ENCODE results near the gene DYNLT1. TPM values are rescaled to one million over a fixed set of nuclear protein-coding genes. Genes with fewer than 3 reads are reported as not detected.
A peak's percentile ranks its signal among the peaks of the same experiment; 100 is the strongest.

The DYNLT1 gene
- total and polyA plus RNA-seq, 9 of the 15 experiments (the other 6 are each of a cell fraction or from before 2014, with no cell fraction given) = 42.2 to 583 (median 127) TPM

DNA sequence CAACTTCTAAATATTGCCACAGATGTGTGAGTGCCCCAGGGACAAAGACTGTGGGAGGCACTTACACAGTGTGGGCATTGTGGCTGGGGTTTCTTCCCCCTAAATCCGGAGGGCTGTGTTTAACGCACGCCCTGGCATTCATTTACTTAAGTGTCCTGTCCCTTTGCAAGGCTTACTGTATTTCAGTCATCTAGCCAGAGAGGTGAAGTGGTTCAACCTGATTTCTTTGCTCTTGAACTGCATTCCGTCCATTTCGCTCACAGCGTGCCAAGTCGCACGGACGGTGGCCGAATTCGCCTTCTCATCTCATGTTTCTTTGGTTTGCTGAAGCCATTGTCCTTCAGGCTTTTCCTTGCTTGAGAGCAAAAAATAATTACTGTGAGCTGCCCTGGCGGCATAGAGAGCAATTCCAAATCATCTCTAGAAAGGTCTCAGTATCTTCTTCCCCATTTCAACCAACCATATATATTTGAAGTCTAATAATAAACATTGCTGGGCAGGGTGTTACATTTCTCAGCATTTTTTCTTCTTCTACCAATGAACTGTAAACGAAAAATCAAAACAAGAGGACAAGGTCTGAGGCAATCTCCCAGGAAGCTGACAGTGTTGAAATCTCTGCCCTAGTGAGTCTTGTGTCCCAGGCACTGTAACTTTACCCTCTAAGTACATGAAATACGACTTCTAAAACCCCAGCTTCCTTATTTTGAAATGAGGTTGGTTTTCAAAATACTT is 22.3 kb upstream of the DYNLT1 start:
- H3K36me3 ChIP-seq (ENCODE audit: control insufficient read depth, insufficient read depth, low read length) = no peaks in the 10 kb centered on the region
- H3K4me2 ChIP-seq (ENCODE audit: insufficient read depth, low read length) = no peak overlapping the region
- no peaks in the 10 kb centered on the region for H3K9me1 ChIP-seq (ENCODE audit: control insufficient read depth, insufficient read depth, low read length)
- ChIA-PET CTCF (ENCODE audit: low intra/inter-chr PET ratio) (no interaction called here), POLR2A (no interaction called here)
- no TSS peak for BruUV-seq (replicated peaks)
- no peak overlapping the region for H3K27ac ChIP-seq (ENCODE audit: extremely low read depth, low read depth, low read length)
- in situ Hi-C loops (cut with MboI) (no loop called here), intact Hi-C loops (cut with micrococcal nuclease) (no loop called here)
- FAIRE-seq (no peak), DNase-seq (ENCODE audit: extremely low read depth in 1 of 4, low spot score in 3 of 4) (no peak), ATAC-seq (no peak)
- 32% methylated on average over 14 of the region's 14 CpGs for WGBS (ENCODE audit: insufficient coverage, low coverage, missing lambda C conversion rate)
- H3K9ac ChIP-seq (ENCODE audit: insufficient read depth in 1 of 2, low read depth in 2 of 2, low read length in 2 of 2) = no peak overlapping the region
- peaks cover 4% of the 10 kb centered on the region for H4K20me1 ChIP-seq (replicated peaks; ENCODE audit: control insufficient read depth, insufficient read depth, low read length)
- H3K79me2 ChIP-seq (ENCODE audit: control insufficient read depth, insufficient read depth, low read length) = no peaks in the 10 kb centered on the region
- H3K4me1 ChIP-seq (replicated peaks in 1 of 2; ENCODE audit: control insufficient read depth in 2 of 2, insufficient read depth in 2 of 2, low read length in 2 of 2) = peaks cover 0 to 3% of the 10 kb centered on the region in 2 experiments; a peak in 1 of 5 replicates
- no peak overlapping the region for H2AFZ ChIP-seq (ENCODE audit: low read depth, low read length)
- peaks cover 75 to 81% of the 10 kb centered on the region in 2 experiments for H3K27me3 ChIP-seq (ENCODE audit: control insufficient read depth in 2 of 2, insufficient read depth in 2 of 2, low read length in 2 of 2)
- H3K9me3 ChIP-seq (replicated peaks; ENCODE audit: control insufficient read depth, insufficient read depth, low read depth, low read length) = no peaks in the 10 kb centered on the region
- H3K4me3 ChIP-seq = no peak overlapping the region
- TF ChIP-seq TAF1 (IDR thresholded peaks at IDR 0.05; ENCODE audit: control insufficient read depth, extremely low read depth, insufficient read depth, low read length, severe bottlenecking) (no peak), ZNF644 (tag; IDR thresholded peaks at IDR 0.05; ENCODE audit: low read depth) (no peak), CEBPB (tag; IDR thresholded peaks at IDR 0.05) (peak; percentile 44; the same call in 1 of the 2 replicates), JUN (IDR thresholded peaks at IDR 0.05; ENCODE audit: borderline replicate concordance, low read depth, low read length) (no peak), JUN (CRISPR knock-in tag; IDR thresholded peaks at IDR 0.05; ENCODE audit: borderline replicate concordance) (no peak), ZFP30 (CRISPR knock-in tag; IDR thresholded peaks at IDR 0.05; ENCODE audit: borderline replicate concordance) (no peak), CBX8 (IDR thresholded peaks at IDR 0.05; ENCODE audit: borderline replicate concordance, extremely low read depth, low read depth, low read length, poor library complexity, severe bottlenecking) (peak; percentile 28), CEBPG (CRISPR knock-in tag; IDR thresholded peaks at IDR 0.05) (no peak), CEBPG (tag; conservative IDR thresholded peaks at IDR 0.05 in 1 of 2, IDR thresholded peaks at IDR 0.05 in 1 of 2) (peak in 1 of 2 experiments; percentile 45; a peak in 1 of 4 replicates), NFIX (CRISPR knock-in tag; IDR thresholded peaks at IDR 0.05; ENCODE audit: low read depth) (no peak), ZFPM2 (CRISPR knock-in tag; IDR thresholded peaks at IDR 0.05) (no peak), CBX2 (IDR thresholded peaks at IDR 0.05; ENCODE audit: insufficient read depth, low read length, poor library complexity, severe bottlenecking) (peak; percentile 62), SAP30 (IDR thresholded peaks at IDR 0.05; ENCODE audit: borderline replicate concordance, insufficient read depth, low read depth, low read length, poor library complexity, severe bottlenecking) (no peak)
- TF ChIP-seq, protein P1, sequence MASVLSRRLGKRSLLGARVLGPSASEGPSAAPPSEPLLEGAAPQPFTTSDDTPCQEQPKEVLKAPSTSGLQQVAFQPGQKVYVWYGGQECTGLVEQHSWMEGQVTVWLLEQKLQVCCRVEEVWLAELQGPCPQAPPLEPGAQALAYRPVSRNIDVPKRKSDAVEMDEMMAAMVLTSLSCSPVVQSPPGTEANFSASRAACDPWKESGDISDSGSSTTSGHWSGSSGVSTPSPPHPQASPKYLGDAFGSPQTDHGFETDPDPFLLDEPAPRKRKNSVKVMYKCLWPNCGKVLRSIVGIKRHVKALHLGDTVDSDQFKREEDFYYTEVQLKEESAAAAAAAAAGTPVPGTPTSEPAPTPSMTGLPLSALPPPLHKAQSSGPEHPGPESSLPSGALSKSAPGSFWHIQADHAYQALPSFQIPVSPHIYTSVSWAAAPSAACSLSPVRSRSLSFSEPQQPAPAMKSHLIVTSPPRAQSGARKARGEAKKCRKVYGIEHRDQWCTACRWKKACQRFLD (CRISPR knock-in tag; IDR thresholded peaks at IDR 0.05) = no peak
